GM23338 (cell line): ENCODE data around the gene RFX2. TPM values are rescaled to one million over a fixed set of nuclear protein-coding genes. Genes with fewer than 3 reads are reported as not detected.

Experiments
- ATAC-seq: fragments of 200-7000 bp; cut with Tn5 transposase; 3 replicates; pipeline ENCODE4 v1.9.1; 2020
- DNase-seq: peaks from one replicate; pipeline ENCODE4 v3.0.0-alpha.2; 2015; ENCODE audit warnings: low spot score
- H2AFZ ChIP-seq: fragments of 200-600 bp; sonication (generic); 2 replicates; pipeline ENCODE4 v1.8.0; 2016; ENCODE audit warnings: antibody characterized with exemption, mild to moderate bottlenecking, moderate library complexity
- H3F3A ChIP-seq: fragments of 200-600 bp; sonication (generic); replicated peaks from 2 replicates; pipeline ENCODE4 v1.8.0; 2017; ENCODE audit warnings: antibody characterized with exemption, mixed run types, low read depth
- H3K27ac ChIP-seq: fragments of 200-600 bp; sonication (generic); 2 replicates; pipeline ENCODE4 v1.6.1; 2016; ENCODE audit warnings: low read depth
- H3K27me3 ChIP-seq: fragments of 200-600 bp; sonication (generic); 2 replicates; pipeline ENCODE4 v1.8.0; 2016; ENCODE audit warnings: mild to moderate bottlenecking, mixed run types, moderate library complexity; ENCODE audit not compliant: insufficient read depth
- H3K36me3 ChIP-seq: fragments of 200-600 bp; sonication (generic); 2 replicates; pipeline ENCODE4 v1.8.0; 2016; ENCODE audit warnings: mild to moderate bottlenecking; ENCODE audit not compliant: insufficient read depth
- H3K4me1 ChIP-seq: fragments of 200-600 bp; sonication (generic); 2 replicates; pipeline ENCODE4 v1.8.0; 2016; ENCODE audit warnings: mild to moderate bottlenecking, moderate library complexity; ENCODE audit not compliant: insufficient read depth
- H3K4me2 ChIP-seq: fragments of 200-600 bp; sonication (generic); 2 replicates; pipeline ENCODE4 v1.7.1; 2017; ENCODE audit warnings: mixed run types
- H3K4me3 ChIP-seq: fragments of 200-600 bp; sonication (generic); 2 replicates; pipeline ENCODE4 v1.6.1; 2016; ENCODE audit warnings: mixed run types
- H3K79me2 ChIP-seq: fragments of 200-600 bp; sonication (generic); replicated peaks from 2 replicates; pipeline ENCODE4 v1.8.0; 2017; ENCODE audit warnings: mild to moderate bottlenecking; ENCODE audit not compliant: insufficient read depth
- H3K9me2 ChIP-seq: fragments of 200-600 bp; sonication (generic); 2 replicates; pipeline ENCODE4 v1.8.0; 2017; ENCODE audit not compliant: insufficient read depth
- H4K20me1 ChIP-seq: fragments of 200-600 bp; sonication (generic); replicated peaks from 2 replicates; pipeline ENCODE4 v1.8.0; 2017; ENCODE audit warnings: mild to moderate bottlenecking; ENCODE audit not compliant: insufficient read depth
- H3K27ac Mint-ChIP-seq: 2 replicates; pipeline ENCODE4 v1.8.0; 2020; ENCODE audit warnings: inconsistent platforms, mild to moderate bottlenecking, moderate library complexity, mixed read lengths
- H3K27me3 Mint-ChIP-seq: 3 replicates; pipeline ENCODE4 v1.8.0; 2022; ENCODE audit warnings: low read depth, mild to moderate bottlenecking, moderate library complexity, mixed read lengths, inconsistent platforms; ENCODE audit not compliant: insufficient read depth, poor library complexity
- H3K36me3 Mint-ChIP-seq: 3 replicates; pipeline ENCODE4 v1.8.0; 2021; ENCODE audit warnings: low read depth, mild to moderate bottlenecking, inconsistent platforms, moderate library complexity, mixed read lengths
- H3K4me1 Mint-ChIP-seq: 3 replicates; pipeline ENCODE4 v1.8.0; 2020; ENCODE audit warnings: mild to moderate bottlenecking, inconsistent platforms, mixed read lengths
- H3K4me3 Mint-ChIP-seq: 3 replicates; pipeline ENCODE4 v1.8.0; 2021; ENCODE audit warnings: moderate library complexity, mild to moderate bottlenecking, inconsistent platforms, mixed read lengths
- H3K9me3 Mint-ChIP-seq: 3 replicates; pipeline ENCODE4 v1.8.0; 2020; ENCODE audit warnings: moderate library complexity, mild to moderate bottlenecking, inconsistent platforms, mixed read lengths
- CREB1 ChIP-seq: fragments of 250-450 bp; sonication (Bioruptor Pico); IDR thresholded peaks from 2 replicates; pipeline ENCODE4 v1.5.0; 2020; ENCODE audit warnings: low read depth, mild to moderate bottlenecking, moderate library complexity
- EZH2 ChIP-seq: fragments of 200-600 bp; sonication (generic); IDR thresholded peaks from one replicate; pipeline ENCODE4 v1.8.0; 2017; ENCODE audit warnings: antibody characterized with exemption, mild to moderate bottlenecking, low read depth; ENCODE audit not compliant: unreplicated experiment
- EZH2phosphoT487 ChIP-seq: fragments of 200-600 bp; sonication (generic); IDR thresholded peaks from one replicate; pipeline ENCODE4 v1.8.1; 2018; ENCODE audit warnings: antibody characterized with exemption; ENCODE audit not compliant: unreplicated experiment
- NANOG ChIP-seq: IDR thresholded peaks from 2 replicates; pipeline ENCODE4 v1.6.1; 2016; ENCODE audit warnings: antibody characterized with exemption, borderline replicate concordance
- ZNF114 ChIP-seq: fragments of 250-450 bp; sonication (Bioruptor Pico); IDR thresholded peaks from 2 replicates; pipeline ENCODE4 v1.5.0; 2020; ENCODE audit warnings: mild to moderate bottlenecking, moderate library complexity
- ZNF331 ChIP-seq: fragments of 250-450 bp; sonication (Bioruptor Pico); IDR thresholded peaks from 2 replicates; pipeline ENCODE4 v1.5.0; 2020; ENCODE audit warnings: low read depth, mild to moderate bottlenecking, moderate library complexity
- ZNF462 ChIP-seq: fragments of 250-450 bp; sonication (Bioruptor Pico); IDR thresholded peaks from 2 replicates; pipeline ENCODE4 v1.5.0; 2020; ENCODE audit warnings: mild to moderate bottlenecking, moderate library complexity
- polyA plus RNA-seq: library from polyadenylated mRNA; unstranded; fragments of >200 nt; fragmentation: Nextera tagmentation; extraction: Ambion mirVana; gene quantifications from 2 replicates; pipeline ENCODE4 v1.2.1, GENCODE V29; 2016
- total RNA-seq: library from RNA; depleted of rRNA; stranded (reverse); fragments of >200 nt; shearing (Covaris generic); gene quantifications from 2 replicates; pipeline ENCODE4 v1.2.3, GENCODE V29; 2014
- TF ChIP-seq, protein P1 (sequence below), 2 experiments: fragments of 200-600 bp in 1 of 2; sonication (generic) in 1 of 2; conservative IDR thresholded peaks; 2 replicates each; pipeline versions ENCODE4 v1.5.1 to v1.6.1; 2016 to 2017; ENCODE audit warnings: antibody characterized with exemption in 2 of 2, low read depth in 2 of 2, mild to moderate bottlenecking in 2 of 2, moderate library complexity in 1 of 2

Gene RFX2
- total and polyA plus RNA-seq, 2 experiments from 2014 or later, result 4.6 to 13.0 TPM

DNA sequence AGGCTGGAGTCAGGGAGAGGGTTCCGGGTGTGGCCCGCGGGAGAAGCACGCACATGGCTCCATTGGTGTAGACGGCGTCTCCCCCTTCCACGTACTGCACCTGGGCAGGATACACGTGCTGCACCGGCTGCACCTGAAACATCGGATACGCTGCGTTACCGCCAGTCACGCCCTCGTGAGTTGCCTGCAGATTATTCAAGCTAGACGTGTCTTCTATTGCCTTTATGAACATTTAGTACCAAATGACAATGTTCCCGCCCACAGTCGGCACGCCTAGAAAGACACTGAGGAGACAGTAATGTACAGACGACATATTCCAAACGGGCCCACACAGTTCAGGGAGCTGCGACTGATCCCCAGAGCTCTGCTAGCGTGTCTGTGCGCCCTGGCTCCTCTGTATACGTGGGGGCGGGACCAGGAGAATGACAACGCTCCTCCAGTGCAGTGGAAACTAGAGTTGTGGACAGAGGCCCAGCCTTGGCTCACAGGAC, 68.3 kb downstream of the RFX2 start (continued):
- TF ChIP-seq ZNF462 (CRISPR knock-in tag) (no peak), NANOG (no peak), EZH2phosphoT487 (no peak), EZH2 (no peak)
- TF ChIP-seq, protein P1, sequence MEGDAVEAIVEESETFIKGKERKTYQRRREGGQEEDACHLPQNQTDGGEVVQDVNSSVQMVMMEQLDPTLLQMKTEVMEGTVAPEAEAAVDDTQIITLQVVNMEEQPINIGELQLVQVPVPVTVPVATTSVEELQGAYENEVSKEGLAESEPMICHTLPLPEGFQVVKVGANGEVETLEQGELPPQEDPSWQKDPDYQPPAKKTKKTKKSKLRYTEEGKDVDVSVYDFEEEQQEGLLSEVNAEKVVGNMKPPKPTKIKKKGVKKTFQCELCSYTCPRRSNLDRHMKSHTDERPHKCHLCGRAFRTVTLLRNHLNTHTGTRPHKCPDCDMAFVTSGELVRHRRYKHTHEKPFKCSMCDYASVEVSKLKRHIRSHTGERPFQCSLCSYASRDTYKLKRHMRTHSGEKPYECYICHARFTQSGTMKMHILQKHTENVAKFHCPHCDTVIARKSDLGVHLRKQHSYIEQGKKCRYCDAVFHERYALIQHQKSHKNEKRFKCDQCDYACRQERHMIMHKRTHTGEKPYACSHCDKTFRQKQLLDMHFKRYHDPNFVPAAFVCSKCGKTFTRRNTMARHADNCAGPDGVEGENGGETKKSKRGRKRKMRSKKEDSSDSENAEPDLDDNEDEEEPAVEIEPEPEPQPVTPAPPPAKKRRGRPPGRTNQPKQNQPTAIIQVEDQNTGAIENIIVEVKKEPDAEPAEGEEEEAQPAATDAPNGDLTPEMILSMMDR (conservative IDR thresholded peaks at IDR 0.05; ENCODE audit: low read depth in 2 of 2), result no peak

DNA sequence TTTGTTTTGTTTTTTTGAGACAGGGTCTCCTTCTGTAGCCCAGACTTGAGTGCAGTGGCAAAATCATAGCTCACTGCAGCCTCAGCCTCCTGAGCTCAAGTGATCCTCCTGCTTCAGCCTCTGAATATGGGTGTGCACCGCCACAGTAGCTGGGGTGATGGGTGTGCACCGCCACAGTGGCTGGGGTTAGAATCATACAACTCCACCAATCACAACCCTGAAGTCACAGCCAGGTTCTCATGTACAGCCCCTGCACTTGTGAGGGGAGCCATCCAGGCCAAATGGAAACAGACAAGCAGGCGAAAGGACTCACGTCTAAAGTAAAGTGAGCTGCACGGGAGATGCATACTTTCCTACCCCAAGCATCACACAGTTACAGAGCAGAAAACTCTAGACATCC, 69.2 kb downstream of the RFX2 start:
- no peak overlapping the region for H3K27ac Mint-ChIP-seq
- Histone ChIP-seq H3K79me2 (no peaks in the 10 kb centered on the region), H3F3A (no peaks in the 10 kb centered on the region), H3K4me3 (no peak overlapping the region), H3K27ac (no peak overlapping the region), H3K36me3 (no peaks in the 10 kb centered on the region), H3K4me1 (no peaks in the 10 kb centered on the region), H3K9me2 (no peaks in the 10 kb centered on the region), H3K4me2 (no peak overlapping the region), H2AFZ (no peak overlapping the region), H3K27me3 (no peaks in the 10 kb centered on the region), H4K20me1 (no peaks in the 10 kb centered on the region)
- H3K27me3 Mint-ChIP-seq, result peaks cover 3% of the 10 kb centered on the region
- H3K9me3 Mint-ChIP-seq, result no peaks in the 10 kb centered on the region
- H3K4me3 Mint-ChIP-seq, result no peak overlapping the region
- H3K36me3 Mint-ChIP-seq, result no peaks in the 10 kb centered on the region
- H3K4me1 Mint-ChIP-seq, result no peaks in the 10 kb centered on the region
- no peak for DNase-seq
- ATAC-seq, result no peak
- TF ChIP-seq ZNF331, result no peak
- no peak for TF ChIP-seq NANOG
- TF ChIP-seq ZNF114 (CRISPR knock-in tag), result no peak
- TF ChIP-seq CREB1 (CRISPR knock-in tag), result no peak
- TF ChIP-seq, protein P1 (conservative IDR thresholded peaks at IDR 0.05; ENCODE audit: low read depth in 2 of 2), result no peak
